Measurements from ENCODE around the gene NPHP4.
"Not testable (repeated sequence)": the region's sequence is repeated elsewhere in the genome, so short reads cannot be mapped to it uniquely, and the experiment has no call there.

The NPHP4 gene

GRCh38 chr1:5911871-5912271, 80.4 kb downstream of the NPHP4 start:
- no peak for DNase-seq (ENCODE audit: low read depth, low spot score)

- DNase-seq (ENCODE audit: low read depth, low spot score) = no peak
These were observed 81.1 kb downstream of the NPHP4 start for GRCh38 chr1:5911157-5911556.

GRCh38 chr1:5910666-5911065, 81.6 kb downstream of the NPHP4 start:
- DNase-seq (ENCODE audit: low read depth, low spot score) = no peak

- DNase-seq (ENCODE audit: low read depth, low spot score) = no peak
These were observed 82.0 kb downstream of the NPHP4 start for GRCh38 chr1:5910276-5910620.

- no peak for DNase-seq (ENCODE audit: low read depth, low spot score)
These were observed 82.5 kb downstream of the NPHP4 start for GRCh38 chr1:5909576-5910275.

GRCh38 chr1:5908461-5909375, 83.5 kb downstream of the NPHP4 start:
- no peak for DNase-seq (ENCODE audit: low read depth, low spot score)

GRCh38 chr1:5907966-5908365, 84.3 kb downstream of the NPHP4 start:
- DNase-seq (ENCODE audit: low read depth, low spot score) = no peak

GRCh38 chr1:5907386-5907785, 84.8 kb downstream of the NPHP4 start:
- DNase-seq (ENCODE audit: low read depth, low spot score) = no peak

GRCh38 chr1:5906966-5907365, 85.3 kb downstream of the NPHP4 start:
- DNase-seq (ENCODE audit: low read depth, low spot score) = no peak

- no peak for DNase-seq (ENCODE audit: low read depth, low spot score)
These were observed 86.1 kb downstream of the NPHP4 start for GRCh38 chr1:5906116-5906515.

- no peak for DNase-seq (ENCODE audit: low read depth, low spot score)
These were observed 86.8 kb downstream of the NPHP4 start for GRCh38 chr1:5905436-5905835.

- DNase-seq (ENCODE audit: low read depth, low spot score) = no peak
These were observed 87.7 kb downstream of the NPHP4 start for GRCh38 chr1:5904551-5904950.

GRCh38 chr1:5903680-5904079, 88.5 kb downstream of the NPHP4 start:
- no peak for DNase-seq (ENCODE audit: low read depth, low spot score)

GRCh38 chr1:5903031-5903430, 89.2 kb downstream of the NPHP4 start:
- no peak for DNase-seq (ENCODE audit: low read depth, low spot score)

- DNase-seq (ENCODE audit: low read depth, low spot score) = no peak
These were observed 90.4 kb downstream of the NPHP4 start for GRCh38 chr1:5901841-5902240.

GRCh38 chr1:5901150-5901549, 91.1 kb downstream of the NPHP4 start:
- no peak for DNase-seq (ENCODE audit: low read depth, low spot score)

- DNase-seq (ENCODE audit: low read depth, low spot score) = no peak
These were observed 94.0 kb downstream of the NPHP4 start for GRCh38 chr1:5898266-5898665.

- DNase-seq (ENCODE audit: low read depth, low spot score) = peak; percentile 36
These were observed 95.2 kb downstream of the NPHP4 start for GRCh38 chr1:5896706-5897660.

- DNase-seq (ENCODE audit: low read depth, low spot score) = no peak
These were observed 96.5 kb downstream of the NPHP4 start for GRCh38 chr1:5895446-5896406.

GRCh38 chr1:5893699-5894278, 98.4 kb downstream of the NPHP4 start:
- not testable (repeated sequence) for DNase-seq (ENCODE audit: low read depth, low spot score)
